NCI-H748 treated with DMSO at 0.1 percent for 48 hours (cell line): ENCODE data around the gene RGL1.
"Not testable (repeated sequence)": the region's sequence is repeated elsewhere in the genome, so short reads cannot be mapped to it uniquely, and the experiment has no call there.

ENCODE experiments used
- DNase-seq: peaks from one replicate; lab custom pipeline; 2025; lab: John Stamatoyannopoulos, UW

Gene RGL1

GRCh38 chr1:183804916-183805841 is at the start of gene RGL1:
RGL1 (plus strand) TSS chr1:183805120; CDS start chr1:183805298, 178 bp downstream.
- DNase-seq, result no peak

GRCh38 chr1:183756326-183756725 is 48.6 kb upstream of the RGL1 start:
- no peak for DNase-seq

- no peak for DNase-seq
Observed at GRCh38 chr1:183757061-183757460, 47.9 kb upstream of the RGL1 start.

GRCh38 chr1:183758913-183759312 is 46.0 kb upstream of the RGL1 start:
- no peak for DNase-seq

GRCh38 chr1:183760661-183761060 is 44.3 kb upstream of the RGL1 start:
- DNase-seq, result no peak

GRCh38 chr1:183761871-183762270 is 43.0 kb upstream of the RGL1 start:
- no peak for DNase-seq

- DNase-seq, result not testable (repeated sequence)
Observed at GRCh38 chr1:183762856-183763255, 42.1 kb upstream of the RGL1 start.

- DNase-seq, result no peak
Observed at GRCh38 chr1:183764981-183765380, 39.9 kb upstream of the RGL1 start.

- DNase-seq, result no peak
Observed at GRCh38 chr1:183769956-183770815, 34.7 kb upstream of the RGL1 start.

GRCh38 chr1:183770816-183771128 is 34.1 kb upstream of the RGL1 start:
- DNase-seq, result no peak

- no peak for DNase-seq
Observed at GRCh38 chr1:183773482-183774274, 31.2 kb upstream of the RGL1 start.

- DNase-seq, result no peak
Observed at GRCh38 chr1:183774938-183775337, 30.0 kb upstream of the RGL1 start.

- DNase-seq, result no peak
Observed at GRCh38 chr1:183776731-183777130, 28.2 kb upstream of the RGL1 start.

- DNase-seq, result no peak
Observed at GRCh38 chr1:183777328-183777727, 27.6 kb upstream of the RGL1 start.

- DNase-seq, result no peak
Observed at GRCh38 chr1:183778045-183778444, 26.9 kb upstream of the RGL1 start.

- no peak for DNase-seq
Observed at GRCh38 chr1:183778568-183779433, 26.1 kb upstream of the RGL1 start.

GRCh38 chr1:183780159-183780558 is 24.8 kb upstream of the RGL1 start:
- no peak for DNase-seq

GRCh38 chr1:183780757-183781156 is 24.2 kb upstream of the RGL1 start:
- no peak for DNase-seq

GRCh38 chr1:183783342-183783741 is 21.6 kb upstream of the RGL1 start:
- no peak for DNase-seq

- no peak for DNase-seq
Observed at GRCh38 chr1:183783767-183784637, 20.9 kb upstream of the RGL1 start.
